Fibroblast of lung (primary cell): ENCODE measurements around the gene ABHD16B.

ENCODE experiments used
- EZH2 ChIP-seq: IDR thresholded peaks from 2 replicates; pipeline ENCODE4 v1.5.1; 2012; ENCODE audit warnings: low read length, control low read depth, mild to moderate bottlenecking; ENCODE audit errors: missing control alignments
- TF ChIP-seq, protein P1 (sequence below), 2 donors: IDR thresholded peaks in 1 of 2; conservative IDR thresholded peaks in 1 of 2; 1 replicate in 1 of 2; 2 replicates in 1 of 2; pipeline ENCODE4 v1.5.1; 2011 to 2012; ENCODE audit warnings: low read length in 2 of 2, control low read depth in 1 of 2, inconsistent platforms in 1 of 2, low read depth in 1 of 2, mild to moderate bottlenecking in 1 of 2

DNA sequence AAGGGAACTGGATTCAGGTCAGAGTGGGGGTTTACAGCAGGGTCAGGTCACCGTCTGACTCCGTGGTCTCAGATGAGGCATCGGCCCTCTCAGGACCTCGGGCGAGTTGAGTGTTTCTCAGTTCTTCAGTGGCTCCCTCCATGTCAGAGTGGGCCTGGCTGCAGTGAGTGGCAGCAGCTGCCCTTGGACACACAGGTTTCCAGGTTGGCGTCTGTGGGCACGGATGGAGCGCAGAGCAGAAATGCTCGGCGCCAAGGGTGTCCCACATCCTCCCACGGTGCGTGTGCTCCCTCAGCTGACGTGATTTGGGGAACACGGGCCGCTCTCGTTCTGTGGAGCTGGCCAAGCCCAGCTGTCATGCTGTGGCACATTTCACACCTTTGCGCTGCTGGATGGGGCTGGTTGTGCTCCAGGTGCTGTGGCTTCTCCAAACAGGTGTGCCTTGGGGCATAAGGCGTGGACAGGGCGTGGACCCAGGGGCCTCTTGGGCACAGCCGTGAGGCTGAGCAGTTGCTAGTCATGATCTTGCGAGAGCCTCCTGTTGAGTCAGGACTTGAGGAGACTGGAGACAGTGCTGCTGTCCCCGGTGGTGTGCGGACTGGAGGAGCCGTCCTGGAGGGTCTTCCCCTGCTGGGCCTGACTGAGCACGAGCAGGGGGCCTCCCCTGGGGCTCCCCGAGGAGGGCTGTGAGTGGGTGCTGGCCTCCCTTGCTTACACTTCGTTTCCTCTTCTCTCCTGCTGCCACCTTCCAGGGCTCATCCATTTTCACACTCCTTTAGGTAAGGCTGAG is 24.2 kb downstream of the ABHD16B start:
- TF ChIP-seq, protein P1, sequence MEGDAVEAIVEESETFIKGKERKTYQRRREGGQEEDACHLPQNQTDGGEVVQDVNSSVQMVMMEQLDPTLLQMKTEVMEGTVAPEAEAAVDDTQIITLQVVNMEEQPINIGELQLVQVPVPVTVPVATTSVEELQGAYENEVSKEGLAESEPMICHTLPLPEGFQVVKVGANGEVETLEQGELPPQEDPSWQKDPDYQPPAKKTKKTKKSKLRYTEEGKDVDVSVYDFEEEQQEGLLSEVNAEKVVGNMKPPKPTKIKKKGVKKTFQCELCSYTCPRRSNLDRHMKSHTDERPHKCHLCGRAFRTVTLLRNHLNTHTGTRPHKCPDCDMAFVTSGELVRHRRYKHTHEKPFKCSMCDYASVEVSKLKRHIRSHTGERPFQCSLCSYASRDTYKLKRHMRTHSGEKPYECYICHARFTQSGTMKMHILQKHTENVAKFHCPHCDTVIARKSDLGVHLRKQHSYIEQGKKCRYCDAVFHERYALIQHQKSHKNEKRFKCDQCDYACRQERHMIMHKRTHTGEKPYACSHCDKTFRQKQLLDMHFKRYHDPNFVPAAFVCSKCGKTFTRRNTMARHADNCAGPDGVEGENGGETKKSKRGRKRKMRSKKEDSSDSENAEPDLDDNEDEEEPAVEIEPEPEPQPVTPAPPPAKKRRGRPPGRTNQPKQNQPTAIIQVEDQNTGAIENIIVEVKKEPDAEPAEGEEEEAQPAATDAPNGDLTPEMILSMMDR (conservative IDR thresholded peaks at IDR 0.05 in 1 of 2, IDR thresholded peaks at IDR 0.05 in 1 of 2; ENCODE audit: low read depth in 1 of 2, low read length in 2 of 2): no peak
- TF ChIP-seq EZH2: no peak
